Mucosa of descending colon (tissue), 3 donors: ENCODE results near the gene AP4E1. TPM values are rescaled to one million over a fixed set of nuclear protein-coding genes. Genes with fewer than 3 reads are reported as not detected.
A peak's percentile ranks its signal among the peaks of the same experiment; 100 is the strongest.

Experiments
- ATAC-seq: fragments of 200-7000 bp; cut with Tn5 transposase; one replicate; pipeline ENCODE4 v1.9.1; 2020; ENCODE audit warnings: mild to moderate bottlenecking, moderate library complexity
- DNase-seq, 3 donors: peaks; one replicate each; pipeline ENCODE4 v3.0.0-alpha.2; 2020
- H3K36me3 ChIP-seq: fragments of 200-600 bp; one replicate; pipeline ENCODE4 v1.8.0; 2021; ENCODE audit warnings: low read depth, mild to moderate bottlenecking
- H3K4me1 ChIP-seq: fragments of 200-600 bp; one replicate; pipeline ENCODE4 v1.8.0; 2021; ENCODE audit warnings: low read depth, mild to moderate bottlenecking
- H3K4me3 ChIP-seq: fragments of 200-600 bp; one replicate; pipeline ENCODE4 v1.8.0; 2021; ENCODE audit warnings: mild to moderate bottlenecking
- H3K9me3 ChIP-seq: fragments of 200-600 bp; one replicate; pipeline ENCODE4 v1.8.0; 2021; ENCODE audit warnings: mild to moderate bottlenecking
- intact Hi-C, 2 donors: fragments of 100-400 bp; cut with DNase I in 1 of 2; cut with micrococcal nuclease in 1 of 2; formaldehyde crosslinking; loops; one replicate each; pipeline versions ENCODE4 v1.11.0 to v1.11.1; 2022; cut with DNase I, micrococcal nuclease
- total RNA-seq, 3 donors: library from RNA; stranded (reverse); fragmentation: NEBNext Ultra II Directional in 2 of 3; extraction: Animal tissue kit (Norgen Biotek cat#: 25700) in 2 of 3; gene quantifications; one replicate each; pipeline versions ENCODE4 v1.2.1 to v1.2.4, GENCODE V29; 2021 to 2023
- TF ChIP-seq, protein P1 (sequence below): fragments of 200-600 bp; IDR thresholded peaks from one replicate; pipeline ENCODE4 v1.8.0; 2022; ENCODE audit warnings: antibody characterized with exemption, mild to moderate bottlenecking
- donor health status: DM: no; HTN: no; CAD: no; lungs with moderate emphysema.
- donor health status: DM: no; HTN: no; CAD: no.
- donor health status: DM: no; HTN: yes; CAD: no.

The AP4E1 gene
- total RNA-seq, 3 donors from 2014 or later: 9.6 to 11.9 (median 11.6) TPM

DNA sequence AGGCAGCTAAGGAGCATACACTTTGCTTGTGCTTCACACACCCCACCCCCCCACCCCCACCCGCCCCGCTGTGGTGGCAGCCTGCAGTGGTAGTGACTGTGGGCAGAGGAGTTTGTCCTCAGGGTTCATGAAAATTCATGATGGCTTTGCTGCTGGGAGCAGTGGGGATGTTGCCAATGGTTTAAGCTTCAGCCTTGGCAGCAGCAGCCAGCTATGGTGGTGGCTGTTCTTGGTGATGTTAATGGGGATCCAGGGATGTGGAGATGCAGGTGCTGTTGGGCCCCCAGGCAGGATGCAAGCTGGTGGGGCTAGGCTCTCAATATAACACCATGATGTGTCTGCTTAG lies 130.5 kb downstream of the AP4E1 start:
- no peaks in the 10 kb centered on the region for H3K36me3 ChIP-seq
- TF ChIP-seq, protein P1, sequence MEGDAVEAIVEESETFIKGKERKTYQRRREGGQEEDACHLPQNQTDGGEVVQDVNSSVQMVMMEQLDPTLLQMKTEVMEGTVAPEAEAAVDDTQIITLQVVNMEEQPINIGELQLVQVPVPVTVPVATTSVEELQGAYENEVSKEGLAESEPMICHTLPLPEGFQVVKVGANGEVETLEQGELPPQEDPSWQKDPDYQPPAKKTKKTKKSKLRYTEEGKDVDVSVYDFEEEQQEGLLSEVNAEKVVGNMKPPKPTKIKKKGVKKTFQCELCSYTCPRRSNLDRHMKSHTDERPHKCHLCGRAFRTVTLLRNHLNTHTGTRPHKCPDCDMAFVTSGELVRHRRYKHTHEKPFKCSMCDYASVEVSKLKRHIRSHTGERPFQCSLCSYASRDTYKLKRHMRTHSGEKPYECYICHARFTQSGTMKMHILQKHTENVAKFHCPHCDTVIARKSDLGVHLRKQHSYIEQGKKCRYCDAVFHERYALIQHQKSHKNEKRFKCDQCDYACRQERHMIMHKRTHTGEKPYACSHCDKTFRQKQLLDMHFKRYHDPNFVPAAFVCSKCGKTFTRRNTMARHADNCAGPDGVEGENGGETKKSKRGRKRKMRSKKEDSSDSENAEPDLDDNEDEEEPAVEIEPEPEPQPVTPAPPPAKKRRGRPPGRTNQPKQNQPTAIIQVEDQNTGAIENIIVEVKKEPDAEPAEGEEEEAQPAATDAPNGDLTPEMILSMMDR: no peak

DNA sequence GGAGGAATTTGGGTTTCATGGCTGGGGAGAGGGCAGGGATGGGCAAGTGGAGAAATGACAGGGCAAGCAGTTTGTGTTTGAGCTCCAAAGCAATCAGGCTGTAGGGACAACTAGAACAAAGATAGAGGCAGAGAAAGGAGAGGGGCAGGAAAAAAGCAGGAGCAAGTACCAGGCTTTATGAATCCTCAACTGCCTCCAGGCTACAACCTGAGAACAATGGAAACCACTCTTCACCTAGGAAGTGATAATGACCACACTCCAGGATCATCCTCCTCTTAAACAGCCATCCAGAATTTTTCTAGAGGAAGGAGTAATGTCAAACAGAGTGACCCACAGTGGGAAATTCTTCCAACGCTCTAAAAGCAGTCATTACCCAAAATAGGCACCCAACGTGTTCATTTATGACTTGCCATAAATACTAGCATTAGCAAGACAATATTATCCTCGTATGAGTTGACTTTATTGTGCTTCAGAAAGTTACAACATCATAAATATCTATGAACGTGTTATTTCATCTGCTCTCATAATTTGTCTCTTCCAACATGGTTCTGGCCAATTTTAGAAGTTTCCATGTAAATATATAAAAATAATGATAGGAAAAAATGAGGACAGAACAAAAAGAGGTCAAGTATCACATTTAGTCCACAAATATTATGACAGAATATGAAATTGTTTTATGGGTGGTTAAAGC lies 135.7 kb downstream of the AP4E1 start:
- Histone ChIP-seq H3K4me3 (no peak overlapping the region), H3K36me3 (no peaks in the 10 kb centered on the region), H3K9me3 (no peaks in the 10 kb centered on the region), H3K4me1 (peaks cover 14% of the 10 kb centered on the region)
- ATAC-seq (no peak), DNase-seq (no peak)
- intact Hi-C loops: no loop called here
- TF ChIP-seq, protein P1: no peak

More for the DNA sequence above, 130.5 kb downstream of the AP4E1 start:
- Histone ChIP-seq H3K9me3 (no peaks in the 10 kb centered on the region), H3K4me1 (no peaks in the 10 kb centered on the region), H3K4me3 (no peak overlapping the region)
- DNase-seq (no peak), ATAC-seq (no peak)
- intact Hi-C loops: no loop called here

DNA sequence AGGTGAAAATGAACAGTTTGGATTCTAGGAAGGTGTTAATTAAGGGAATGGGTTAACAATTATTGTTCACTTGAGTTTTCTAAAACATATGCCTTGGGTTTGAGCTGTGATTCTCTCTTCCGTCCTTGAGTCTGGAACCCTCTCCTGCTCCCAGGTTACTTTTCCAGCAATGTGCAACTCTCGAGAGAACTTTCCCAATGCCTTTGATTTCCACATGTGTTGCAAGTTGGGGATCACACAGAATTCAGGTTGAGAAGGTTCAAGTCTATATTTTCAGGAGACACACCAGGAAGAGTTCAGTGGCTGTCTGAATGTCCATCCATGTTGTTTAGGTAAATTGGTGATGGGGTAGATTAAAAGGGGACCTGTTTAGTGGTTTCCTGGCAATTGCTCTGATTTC lies 137.5 kb downstream of the AP4E1 start:
- ATAC-seq: no peak
- H3K4me3 ChIP-seq: no peak overlapping the region
- no peaks in the 10 kb centered on the region for H3K36me3 ChIP-seq
- DNase-seq: no peak
- peaks cover 14% of the 10 kb centered on the region for H3K4me1 ChIP-seq
- TF ChIP-seq, protein P1: no peak
- no peaks in the 10 kb centered on the region for H3K9me3 ChIP-seq
- intact Hi-C loops: no loop called here

DNA sequence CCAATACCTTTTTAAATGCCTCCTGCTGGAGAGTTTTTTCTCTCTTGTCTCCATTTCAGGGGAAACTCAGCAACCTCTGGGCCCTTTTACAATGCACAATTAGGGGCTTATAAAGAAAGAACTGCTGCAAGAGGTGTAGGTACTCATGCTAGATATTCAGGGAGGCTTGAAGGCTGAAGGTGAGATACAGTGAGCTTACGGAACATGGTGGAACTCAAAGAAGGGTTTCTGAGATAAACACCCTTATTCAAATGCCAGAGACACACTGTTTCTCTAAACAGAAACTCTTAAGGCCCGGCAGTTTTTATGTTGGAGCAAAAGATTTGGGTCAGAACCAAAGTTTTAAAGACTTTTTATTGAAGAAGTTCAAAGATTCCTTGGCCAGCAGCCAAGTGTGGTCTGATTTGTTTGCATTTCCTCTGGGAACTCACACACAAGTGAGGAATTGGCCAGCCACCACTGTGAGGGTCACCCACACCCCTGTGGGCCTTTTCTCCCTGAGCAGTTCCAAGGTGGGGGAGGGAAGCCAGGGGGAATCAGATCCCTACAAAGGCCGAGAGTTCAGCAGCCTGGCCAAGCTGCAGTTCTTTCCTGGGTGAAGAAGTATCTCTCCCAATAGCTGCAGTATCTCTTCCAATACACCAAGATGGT lies 138.4 kb downstream of the AP4E1 start:
- ATAC-seq: peak; percentile 68
- Histone ChIP-seq H3K9me3 (no peaks in the 10 kb centered on the region), H3K4me1 (peaks cover 14% of the 10 kb centered on the region), H3K4me3 (no peak overlapping the region), H3K36me3 (no peaks in the 10 kb centered on the region)
- peak; percentile 48 to 76 (median 51) for DNase-seq
- TF ChIP-seq, protein P1: no peak
- intact Hi-C loops: no loop called here

DNA sequence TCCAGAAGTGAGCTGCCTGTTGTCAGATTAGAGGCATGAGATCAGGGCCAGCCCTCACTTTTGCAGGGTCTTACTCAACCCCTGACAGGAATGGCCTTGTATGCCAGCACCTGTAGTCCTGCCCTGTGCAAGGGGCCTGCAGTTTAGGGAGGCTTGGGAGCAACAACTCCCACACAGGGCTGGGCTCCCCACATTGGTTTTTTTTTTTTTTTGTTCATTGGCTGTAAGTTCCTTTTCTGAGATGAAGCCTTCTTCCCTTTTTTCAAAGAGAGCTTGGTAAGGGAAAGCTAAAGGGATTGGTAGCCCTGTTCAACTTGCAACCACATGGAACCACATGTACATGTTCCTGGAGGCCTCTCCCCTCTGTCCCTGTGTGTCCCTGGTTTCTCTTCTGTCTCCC lies 139.8 kb downstream of the AP4E1 start:
- intact Hi-C loops: no loop called here

More for the DNA sequence above, 139.8 kb downstream of the AP4E1 start:
- TF ChIP-seq, protein P1: no peak
- no peak overlapping the region for H3K4me3 ChIP-seq
- ATAC-seq (no peak), DNase-seq (no peak)
- H3K9me3 ChIP-seq: no peaks in the 10 kb centered on the region
- peaks cover 14% of the 10 kb centered on the region for H3K4me1 ChIP-seq
- no peaks in the 10 kb centered on the region for H3K36me3 ChIP-seq
